Stimulated activated CD4-positive, alpha-beta T cell treated with anti-CD3 and anti-CD28 coated beads, TNF-alpha, amount 100 ng/mL, for 4 hours (primary cell): ENCODE data around the gene HS3ST5.
"Not testable (repeated sequence)": the region's sequence is repeated elsewhere in the genome, so short reads cannot be mapped to it uniquely, and the experiment has no call there.

Source experiments
- DNase-seq, 3 experiments: peaks; one replicate each; pipeline ENCODE4 v3.0.0-alpha.2; 2020; ENCODE audit warnings: low read depth in 3 of 3

Gene HS3ST5

DNA sequence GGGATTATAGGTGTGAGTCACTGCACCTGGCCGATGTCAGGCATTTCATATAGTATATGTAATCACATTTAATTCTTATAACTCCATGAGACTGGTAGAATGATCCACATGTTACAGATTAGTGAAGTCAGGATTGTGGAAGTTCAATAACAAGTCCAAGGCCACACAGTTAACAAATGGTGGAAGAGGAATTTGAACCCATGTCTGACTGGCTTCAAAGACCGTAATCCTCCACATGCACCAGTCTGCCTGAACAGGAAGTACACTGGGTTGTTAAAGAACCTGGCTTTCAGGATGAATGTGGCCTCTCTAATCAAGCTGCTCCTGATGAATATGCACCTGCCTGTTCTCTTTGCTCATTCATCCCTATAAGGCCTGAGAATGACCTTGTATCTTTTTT is 249.9 kb downstream of the HS3ST5 start:
- DNase-seq, result no peak

DNA sequence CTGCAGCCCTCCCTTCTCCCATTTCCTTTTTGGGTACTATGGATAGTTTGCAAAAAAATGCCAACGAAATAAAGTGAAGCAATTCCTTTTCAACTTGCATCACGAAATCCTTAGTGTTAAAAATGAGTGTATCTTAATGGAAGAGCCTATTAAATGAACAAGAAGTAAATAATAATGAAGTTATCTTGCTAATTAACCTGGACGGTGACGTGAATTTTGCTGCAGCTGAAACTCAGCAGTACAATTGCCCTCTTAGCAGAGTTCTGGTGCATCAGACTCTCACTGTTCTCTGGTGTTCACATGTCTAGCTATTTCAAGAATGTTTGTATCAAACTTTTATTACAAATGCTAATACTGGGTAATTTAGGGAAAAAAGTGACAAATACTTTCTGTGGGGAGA is 252.2 kb downstream of the HS3ST5 start:
- DNase-seq, result no peak

GRCh38 chr6:114087496-114087895 is 255.3 kb downstream of the HS3ST5 start:
- DNase-seq, result no peak

GRCh38 chr6:114085211-114085610 is 257.6 kb downstream of the HS3ST5 start:
- no peak for DNase-seq

DNA sequence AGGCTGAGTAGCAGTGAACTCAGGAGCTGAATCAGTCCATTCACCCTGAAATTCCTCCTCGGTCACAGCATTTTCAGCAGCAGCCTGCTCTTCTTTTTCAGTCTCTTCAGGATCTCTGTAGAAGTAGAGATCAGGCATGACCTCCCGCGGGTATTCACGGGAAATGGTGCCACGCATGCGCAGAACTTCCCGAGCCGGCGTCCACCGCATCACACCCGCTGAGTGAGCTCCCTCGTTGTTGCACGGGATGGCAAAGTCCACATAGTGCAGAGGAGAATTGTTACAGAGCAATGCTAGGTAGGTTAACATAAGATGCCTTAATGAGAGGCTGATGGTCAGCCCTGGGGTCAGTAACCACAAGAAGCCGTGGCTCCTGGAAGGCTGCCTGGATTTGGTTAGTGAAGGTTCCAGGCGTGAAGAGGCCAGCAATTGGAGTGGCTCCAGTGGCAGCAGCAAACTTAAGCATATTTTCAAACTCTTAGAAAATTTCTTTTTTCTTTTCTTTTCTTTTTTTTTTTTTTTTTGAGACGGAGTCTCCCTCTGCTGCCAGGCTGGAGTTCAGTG is 258.4 kb downstream of the HS3ST5 start:
- no peak for DNase-seq

DNA sequence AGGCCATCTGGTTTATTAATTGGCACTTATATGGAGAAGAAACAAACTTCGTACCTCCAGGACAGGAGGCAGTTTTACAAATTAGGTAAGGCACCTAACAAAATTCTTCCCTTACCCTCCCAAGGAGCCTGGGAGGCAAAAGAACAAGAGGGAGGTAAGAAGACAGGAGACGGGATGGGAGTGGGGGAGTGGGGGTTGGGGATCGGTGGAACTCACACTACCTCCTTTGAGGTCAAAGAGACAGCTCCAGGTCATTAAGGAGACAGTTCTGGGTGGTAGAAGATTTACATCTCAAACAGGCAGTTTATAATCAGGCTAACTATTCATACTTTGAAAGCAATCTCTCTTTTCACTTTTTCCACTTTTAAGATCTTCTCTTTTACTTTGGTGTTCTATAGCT is 259.6 kb downstream of the HS3ST5 start:
- no peak for DNase-seq

DNA sequence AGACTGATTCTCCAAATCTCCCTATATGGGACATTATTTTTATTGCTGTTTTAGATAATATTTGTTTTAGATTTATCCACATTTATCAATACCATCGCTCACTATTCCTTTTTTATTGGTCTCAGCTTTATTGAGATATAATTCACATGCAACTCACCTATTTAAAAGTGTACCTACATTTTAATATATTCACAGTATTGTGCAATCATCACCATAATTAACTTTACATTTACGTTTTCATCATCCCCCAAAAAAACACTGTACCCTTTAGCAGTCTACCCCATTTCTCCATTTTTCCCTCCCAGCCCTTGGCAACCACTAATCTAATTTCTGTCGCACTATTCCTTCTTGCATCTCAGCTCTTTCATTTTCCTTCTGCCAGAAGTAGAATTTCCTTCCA is 261.1 kb downstream of the HS3ST5 start:
- no peak for DNase-seq

DNA sequence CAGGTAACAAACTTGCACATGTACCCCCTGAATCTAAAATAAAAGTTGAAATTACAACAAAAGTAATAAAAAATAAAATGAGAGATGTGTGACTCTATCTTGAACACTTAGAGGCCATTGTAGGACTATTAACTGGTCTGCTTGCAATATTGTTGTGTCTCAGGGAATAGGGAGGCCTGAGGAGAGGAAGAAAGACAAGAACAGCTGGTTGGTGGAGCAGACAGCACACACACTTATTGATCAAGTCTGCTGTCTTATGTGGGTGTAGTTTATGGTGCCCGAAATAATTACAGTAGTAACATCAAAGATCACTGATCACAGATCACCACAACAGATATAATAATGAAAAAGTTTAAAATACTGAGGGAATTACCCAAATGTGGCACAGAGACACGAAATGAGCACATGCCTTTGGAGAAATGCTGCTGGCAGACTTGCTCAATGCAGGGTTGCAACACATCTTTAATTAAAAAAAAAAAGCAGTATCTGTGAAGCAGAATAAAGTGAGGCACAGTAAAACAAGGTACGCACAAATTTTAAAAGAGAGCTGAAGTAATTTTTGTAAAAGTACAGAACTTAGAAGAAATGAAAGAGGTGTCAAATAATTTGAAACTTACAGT is 261.8 kb downstream of the HS3ST5 start:
- DNase-seq, result no peak

- DNase-seq, result not testable (repeated sequence)
Measured at GRCh38 chr6:114080410-114080809, 262.4 kb downstream of the HS3ST5 start.

DNA sequence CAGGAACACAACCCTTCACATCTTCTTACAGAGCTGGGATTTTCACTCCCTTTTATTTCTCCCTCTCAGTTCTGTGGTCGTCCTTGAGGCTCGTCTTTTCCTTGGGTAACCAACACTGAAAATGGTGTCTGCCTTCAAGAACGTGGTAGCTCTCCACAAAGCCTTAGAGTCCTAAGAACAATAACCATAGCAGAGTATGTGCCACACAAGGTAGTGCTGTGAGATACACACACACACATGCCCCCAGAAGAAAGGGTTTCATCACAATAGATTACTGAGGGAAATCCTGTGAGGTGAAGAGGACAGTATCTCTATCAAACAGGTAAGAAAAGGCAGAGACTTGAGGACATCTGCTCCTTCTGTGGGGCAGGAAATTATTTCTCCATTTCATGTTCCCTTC is 267.0 kb downstream of the HS3ST5 start:
- no peak for DNase-seq

- no peak for DNase-seq
Measured at GRCh38 chr6:114075300-114075699, 267.5 kb downstream of the HS3ST5 start.

- no peak for DNase-seq
Measured at GRCh38 chr6:114068771-114069170, 274.1 kb downstream of the HS3ST5 start.

- no peak for DNase-seq
Measured at GRCh38 chr6:114068116-114068515, 274.7 kb downstream of the HS3ST5 start.

DNA sequence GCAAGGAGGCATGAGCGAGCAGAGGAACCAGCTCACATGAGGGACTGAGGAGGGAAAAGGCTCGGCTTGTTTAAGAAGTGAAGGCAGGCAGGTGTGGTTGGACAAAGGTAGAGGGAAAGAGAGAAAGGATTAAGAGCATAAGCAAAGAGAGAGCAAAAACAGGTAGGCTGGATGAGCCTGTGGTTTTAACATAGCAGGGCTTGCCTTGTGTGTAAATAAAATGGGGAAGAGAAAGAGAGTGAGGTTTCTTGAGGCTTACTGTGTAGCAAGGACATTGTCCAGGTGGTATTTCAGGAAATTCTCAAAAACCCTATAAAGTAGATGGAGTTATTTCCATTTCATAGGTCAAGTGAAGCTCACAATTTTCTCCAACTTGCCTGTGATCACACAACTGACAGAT is 278.0 kb downstream of the HS3ST5 start:
- DNase-seq, result no peak

GRCh38 chr6:114063956-114064355 is 278.9 kb downstream of the HS3ST5 start:
- DNase-seq, result no peak

GRCh38 chr6:114062199-114062598 is 280.6 kb downstream of the HS3ST5 start:
- DNase-seq, result no peak

DNA sequence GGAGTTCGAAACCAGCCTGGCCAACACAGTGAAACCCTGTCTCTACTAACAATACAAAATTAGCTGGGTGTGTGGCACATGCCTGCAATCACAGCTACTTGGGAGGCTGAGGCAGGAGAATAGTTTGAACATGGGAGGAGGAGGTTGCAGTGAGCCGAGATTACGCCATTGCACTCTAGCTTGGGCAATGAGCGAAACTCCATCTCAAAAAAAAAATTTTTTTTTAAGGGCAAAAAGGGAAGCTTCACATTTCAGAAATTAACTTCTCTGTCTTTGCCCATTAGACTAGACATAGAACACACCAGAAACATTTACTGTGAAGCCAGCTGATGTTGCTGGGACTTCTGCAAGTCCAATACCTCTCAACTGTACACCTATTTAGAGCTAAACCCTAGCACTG is 281.1 kb downstream of the HS3ST5 start:
- DNase-seq, result no peak

GRCh38 chr6:114061116-114061515 is 281.7 kb downstream of the HS3ST5 start:
- DNase-seq, result no peak

DNA sequence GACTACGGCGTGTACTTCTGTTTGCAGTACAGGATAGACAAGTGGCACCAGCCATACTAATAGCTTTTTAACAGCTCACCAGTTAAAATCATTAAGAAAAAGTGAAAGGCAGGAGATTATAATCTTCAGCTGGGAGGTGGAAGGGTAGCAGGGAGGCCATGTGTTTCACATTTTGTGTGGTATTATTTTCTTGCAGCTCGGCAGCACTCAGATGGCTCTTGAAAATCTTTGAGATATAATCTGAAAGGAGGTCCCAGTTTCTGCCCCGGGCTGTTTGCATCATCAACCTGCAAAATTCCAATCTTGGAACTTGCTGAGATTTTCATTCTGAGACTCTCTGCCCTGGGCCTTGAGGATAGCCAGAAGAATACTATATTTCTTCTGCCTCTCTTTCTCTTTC is 284.4 kb downstream of the HS3ST5 start:
- DNase-seq, result no peak

DNA sequence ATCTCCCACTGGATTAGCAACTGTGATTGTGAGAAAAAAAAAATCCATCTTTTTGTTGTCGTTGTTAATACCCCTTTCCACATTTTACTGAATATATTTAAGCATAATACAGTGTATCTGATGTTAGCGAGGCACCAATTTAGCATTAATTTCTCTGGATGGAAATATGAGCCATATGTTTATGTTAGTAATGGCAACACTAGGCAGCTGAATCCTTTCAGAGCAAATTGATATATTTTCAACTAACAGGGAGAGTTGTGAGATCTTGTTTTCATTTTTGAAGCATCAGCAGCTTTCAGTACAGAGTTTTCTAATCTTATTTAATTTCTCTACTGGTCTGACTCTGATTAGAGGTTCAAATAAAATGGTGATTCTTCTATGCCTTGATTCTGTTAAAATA is 287.1 kb downstream of the HS3ST5 start:
- DNase-seq, result no peak

DNA sequence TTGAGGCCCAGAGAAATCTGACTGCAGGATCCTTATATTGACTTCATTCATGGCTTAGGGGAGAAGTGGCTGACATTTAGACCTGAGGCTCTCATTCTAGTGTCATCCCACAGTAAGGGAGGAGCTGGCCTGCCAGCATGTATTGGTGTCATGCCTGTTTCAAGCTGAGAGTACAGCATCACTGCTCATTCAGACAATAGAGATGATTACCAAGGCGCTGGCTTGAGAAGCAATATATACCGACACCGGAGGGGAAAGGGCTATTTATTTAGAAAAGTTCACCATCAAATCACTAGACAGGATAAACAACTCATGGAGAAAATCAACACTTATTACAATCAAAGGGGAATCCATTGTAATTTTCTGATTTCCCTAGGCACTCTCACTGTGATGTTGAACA is 287.5 kb downstream of the HS3ST5 start:
- no peak for DNase-seq

DNA sequence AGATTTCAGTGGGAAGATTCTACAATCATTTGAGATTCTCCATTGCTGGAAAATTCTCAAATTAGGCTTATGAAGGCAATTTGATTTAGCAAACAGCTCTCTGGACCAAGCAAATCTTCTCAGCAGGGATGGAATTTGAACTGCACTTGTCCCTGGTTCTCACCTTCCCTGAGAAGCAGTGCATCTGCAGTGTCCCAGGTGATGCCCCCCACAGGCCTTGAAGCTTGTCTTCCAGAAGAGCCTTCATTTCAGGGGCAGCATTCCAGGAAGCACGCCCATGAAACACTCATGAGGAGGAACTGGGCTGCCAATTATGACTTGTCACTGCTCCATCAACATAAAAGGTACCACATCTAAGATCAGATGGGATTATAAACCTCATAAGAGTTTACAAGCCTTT is 289.0 kb downstream of the HS3ST5 start:
- no peak for DNase-seq

GRCh38 chr6:114052141-114052540 is 290.7 kb downstream of the HS3ST5 start:
- no peak for DNase-seq

DNA sequence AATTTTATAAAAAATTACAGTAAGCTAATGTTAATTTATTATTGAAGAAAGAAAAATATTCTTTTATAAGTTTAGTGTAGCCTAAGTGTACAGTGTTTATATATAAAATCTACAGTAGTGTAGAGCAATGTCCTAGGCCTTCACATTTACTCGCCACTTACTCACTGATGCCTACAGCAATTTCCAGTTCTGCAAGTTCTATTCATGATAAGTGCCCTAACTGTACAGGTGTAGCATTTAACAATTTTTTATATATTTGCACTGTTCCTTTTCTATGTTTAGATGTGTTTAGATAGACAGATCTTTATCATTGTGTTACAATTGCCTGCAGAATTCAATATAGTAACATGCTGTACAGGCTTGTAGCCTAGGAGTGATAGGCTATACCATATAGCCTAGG is 291.8 kb downstream of the HS3ST5 start:
- no peak for DNase-seq
